ENCODE results near the gene CPSF4L.

The CPSF4L gene

DNA sequence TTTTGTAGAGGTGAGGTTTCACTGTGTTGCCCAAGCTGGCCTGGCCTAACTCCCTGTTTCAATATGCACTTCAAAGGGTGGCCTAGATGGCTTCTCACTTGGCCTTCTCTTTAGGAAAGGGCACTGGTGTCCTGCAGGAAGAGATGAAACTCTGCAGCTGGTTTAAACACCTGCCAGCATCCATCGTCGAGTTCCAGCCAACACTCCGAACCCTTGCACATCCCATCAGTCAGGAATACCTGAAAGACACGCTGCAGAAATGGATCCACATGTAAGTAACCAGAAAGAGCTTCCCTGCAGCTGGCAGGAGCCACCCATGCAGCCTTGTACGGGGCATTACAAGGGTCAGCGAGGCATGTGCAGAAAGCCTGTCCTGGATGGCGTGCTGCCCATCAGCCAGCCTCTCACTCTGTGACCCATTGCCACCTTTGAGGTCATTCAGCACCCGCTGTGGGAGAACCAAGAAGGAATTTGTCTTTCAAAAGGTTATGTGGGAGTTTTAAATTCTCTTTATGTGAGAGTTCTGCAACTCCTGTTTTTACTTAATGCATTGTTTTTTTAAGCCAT lies 61.8 kb downstream of the CPSF4L start:
- Mint-ChIP-seq H3K4me3 (no peak overlapping the region), H3K36me3 (ENCODE audit: low read depth) (peaks cover 63% of the 10 kb centered on the region), H3K27me3 (ENCODE audit: low read depth) (no peaks in the 10 kb centered on the region), H3K4me1 (ENCODE audit: low read depth) (peaks cover 17% of the 10 kb centered on the region), H3K9me3 (no peaks in the 10 kb centered on the region), H3K27ac (peak overlapping the region; percentile 15)

- Mint-ChIP-seq H3K4me3 (no peak overlapping the region), H3K4me1 (ENCODE audit: low read depth) (peaks cover 17% of the 10 kb centered on the region), H3K36me3 (ENCODE audit: low read depth) (peaks cover 62% of the 10 kb centered on the region), H3K27me3 (ENCODE audit: low read depth) (no peaks in the 10 kb centered on the region), H3K9me3 (no peaks in the 10 kb centered on the region), H3K27ac (no peak overlapping the region)
These were observed 62.8 kb downstream of the CPSF4L start for GRCh38 chr17:73198930-73199260.

Measured in T-helper 1 cell treated with Interleukin-12 subunit alpha and Interleukin-12 subunit beta and Interleukin-4 antibody, amounts not matched to agents 30 μg/mL and 1 μg/mL, for 36 hours (primary cell).